HEK293T (cell line): ENCODE measurements around the gene PDHA1.

Experiments used
- CTCF ChIA-PET: fragments of 350-600 bp; formaldehyde crosslinking; extraction: SDS; loops from one replicate; lab custom pipeline; 2021; ENCODE audit warnings: antibody characterized with exemption, inconsistent platforms; lab: Yijun Ruan, JAX
- POLR2A ChIA-PET: fragments of 350-600 bp; formaldehyde crosslinking; extraction: SDS; loops from one replicate; lab custom pipeline; 2020; ENCODE audit warnings: antibody characterized with exemption, inconsistent platforms; lab: Yijun Ruan, JAX
- DNase-seq: peaks from one replicate; pipeline ENCODE4 v3.0.0; 2012; ENCODE audit warnings: mixed read lengths; ENCODE audit errors: extremely low spot score
- ARNT ChIP-seq: fragments of 450-650 bp; IDR thresholded peaks from 2 replicates; pipeline ENCODE4 v1.6.1; 2017; ENCODE audit warnings: mild to moderate bottlenecking
- BHLHE40 ChIP-seq: fragments of 450-650 bp; IDR thresholded peaks from 2 replicates; pipeline ENCODE4 v1.6.1; 2016; ENCODE audit warnings: mild to moderate bottlenecking, moderate library complexity, borderline replicate concordance
- CTBP1 ChIP-seq: fragments of 450-650 bp; IDR thresholded peaks from 2 replicates; pipeline ENCODE4 v1.6.1; 2016; ENCODE audit warnings: borderline replicate concordance
- ELF4 ChIP-seq: fragments of 450-650 bp; IDR thresholded peaks from 2 replicates; pipeline ENCODE4 v1.6.1; 2017; ENCODE audit warnings: antibody characterized with exemption
- FOXA1 ChIP-seq: fragments of 450-650 bp; IDR thresholded peaks from 2 replicates; pipeline ENCODE4 v1.6.1; 2016; ENCODE audit warnings: mild to moderate bottlenecking
- FOXK2 ChIP-seq: fragments of 450-650 bp; IDR thresholded peaks from 2 replicates; pipeline ENCODE4 v1.6.1; 2016; ENCODE audit warnings: mild to moderate bottlenecking
- FOXM1 ChIP-seq: fragments of 450-650 bp; IDR thresholded peaks from 2 replicates; pipeline ENCODE4 v1.6.1; 2017; ENCODE audit warnings: mild to moderate bottlenecking, borderline replicate concordance
- HDGF ChIP-seq: fragments of 450-650 bp; IDR thresholded peaks from 2 replicates; pipeline ENCODE4 v1.6.1; 2017; ENCODE audit warnings: antibody characterized with exemption, borderline replicate concordance
- L3MBTL2 ChIP-seq: fragments of 450-650 bp; conservative IDR thresholded peaks from 2 replicates; pipeline ENCODE4 v1.6.1; 2016; ENCODE audit warnings: mild to moderate bottlenecking
- LEF1 ChIP-seq: fragments of 450-650 bp; IDR thresholded peaks from 2 replicates; pipeline ENCODE4 v1.6.1; 2017; ENCODE audit warnings: mild to moderate bottlenecking, borderline replicate concordance
- NFRKB ChIP-seq: fragments of 450-650 bp; IDR thresholded peaks from 2 replicates; pipeline ENCODE4 v1.6.1; 2016; ENCODE audit warnings: mild to moderate bottlenecking, moderate library complexity
- PKNOX1 ChIP-seq: fragments of 450-650 bp; IDR thresholded peaks from 2 replicates; pipeline ENCODE4 v1.6.1; 2016
- SP1 ChIP-seq: fragments of 450-650 bp; IDR thresholded peaks from 2 replicates; pipeline ENCODE4 v1.6.1; 2017
- SUZ12 ChIP-seq: fragments of 450-650 bp; IDR thresholded peaks from 2 replicates; pipeline ENCODE4 v1.6.1; 2016; ENCODE audit warnings: mild to moderate bottlenecking
- TARDBP ChIP-seq: fragments of 450-650 bp; IDR thresholded peaks from 2 replicates; pipeline ENCODE4 v1.6.1; 2016
- ZNF384 ChIP-seq: fragments of 450-650 bp; IDR thresholded peaks from 2 replicates; pipeline ENCODE4 v1.6.1; 2016

Gene PDHA1

GRCh38 chrX:19343535-19344408, at the start of gene PDHA1:
Gene PDHA1, plus strand, starts transcription at chrX:19343927. Its CDS starts 111 bp downstream, at chrX:19344038.
- POLR2A ChIA-PET = no interaction called here

GRCh38 chrX:19303256-19303880, 40.4 kb upstream of the PDHA1 start:
- no peak for DNase-seq
- CTCF ChIA-PET = no interaction called here
- TF ChIP-seq ZNF384 (no peak), FOXK2 (no peak), LEF1 (no peak)
- POLR2A ChIA-PET = no interaction called here

More at GRCh38 chrX:19343535-19344408, at the start of gene PDHA1:
- CTCF ChIA-PET = no interaction called here
- peak; percentile 89 for DNase-seq
- no peak for TF ChIP-seq ARNT

GRCh38 chrX:19326567-19326966, 17.2 kb upstream of the PDHA1 start:
- TF ChIP-seq NFRKB (no peak), LEF1 (no peak)
- ChIA-PET POLR2A (no interaction called here), CTCF (no interaction called here)
- no peak for DNase-seq

GRCh38 chrX:19331831-19332230, 11.9 kb upstream of the PDHA1 start:
- TF ChIP-seq FOXA1 (no peak), NFRKB (no peak), ELF4 (no peak), SP1 (no peak), ARNT (no peak), ZNF384 (no peak), FOXM1 (no peak), CTBP1 (no peak), L3MBTL2 (no peak), PKNOX1 (no peak), HDGF (no peak), LEF1 (no peak), FOXK2 (no peak), SUZ12 (no peak), BHLHE40 (no peak), TARDBP (no peak)
- POLR2A ChIA-PET = no interaction called here
- no peak for DNase-seq
- CTCF ChIA-PET = no interaction called here

- CTCF ChIA-PET = interaction anchor here (0.9 to 2.2 kb wide), 3 partner anchors 293 to 902 kb away, joined by 3 to 8 read pairs (median 4); no protein-coding TSS in a partner anchor
- DNase-seq = no peak
- TF ChIP-seq ARNT = no peak
- no peak for TF ChIP-seq PKNOX1
- TF ChIP-seq HDGF = no peak
- TF ChIP-seq CTBP1 = no peak
- TF ChIP-seq SP1 = no peak
- TF ChIP-seq NFRKB = no peak
- TF ChIP-seq ELF4 = no peak
- TF ChIP-seq ZNF384 = no peak
- no peak for TF ChIP-seq FOXK2
- no peak for TF ChIP-seq BHLHE40
- TF ChIP-seq FOXM1 = no peak
- TF ChIP-seq LEF1 = no peak
- no peak for TF ChIP-seq TARDBP
- no peak for TF ChIP-seq L3MBTL2
- no peak for TF ChIP-seq FOXA1
- no peak for TF ChIP-seq SUZ12
- POLR2A ChIA-PET = no interaction called here
Observed at GRCh38 chrX:19332983-19333382, 10.7 kb upstream of the PDHA1 start.

- peak; percentile 25 for DNase-seq
- POLR2A ChIA-PET = no interaction called here
- CTCF ChIA-PET = interaction anchor here (0.6 to 1.3 kb wide), 3 partner anchors 7 to 733 kb away, joined by 3 to 6 read pairs (median 3); no protein-coding TSS in a partner anchor
- TF ChIP-seq PKNOX1 = no peak
- no peak for TF ChIP-seq HDGF
- TF ChIP-seq CTBP1 = no peak
- TF ChIP-seq SUZ12 = no peak
- TF ChIP-seq FOXA1 = no peak
- TF ChIP-seq FOXK2 = no peak
- no peak for TF ChIP-seq ARNT
Observed at GRCh38 chrX:19334945-19335626, 8.6 kb upstream of the PDHA1 start.
